K562 (cell line): ENCODE data around the gene INSIG1. TPM values are rescaled to one million over a fixed set of nuclear protein-coding genes. Genes with fewer than 3 reads are reported as not detected.
A peak's percentile ranks its signal among the peaks of the same experiment; 100 is the strongest.

ENCODE experiments used
- CBFB ChIP-seq: sonication (generic); formaldehyde crosslinking; IDR thresholded peaks from 2 replicates; pipeline ENCODE4 v1.4.0; 2020; ENCODE audit warnings: mild to moderate bottlenecking, missing genetic modification reagents
- CHAMP1 ChIP-seq: fragments of 450-650 bp; IDR thresholded peaks from 2 replicates; pipeline ENCODE4 v1.6.1; 2016; ENCODE audit warnings: mild to moderate bottlenecking
- CTCFL ChIP-seq: IDR thresholded peaks from 2 replicates; pipeline ENCODE4 v1.6.1; 2011; ENCODE audit warnings: borderline replicate concordance, low read depth, mild to moderate bottlenecking, moderate library complexity, low read length; ENCODE audit not compliant: insufficient read depth, poor library complexity, severe bottlenecking
- HNRNPH1 ChIP-seq: fragments of 200-400 bp; formaldehyde crosslinking; optimal IDR thresholded peaks from 2 replicates; pipeline ENCODE3; 2017; ENCODE audit warnings: low read depth, mild to moderate bottlenecking, low read length, moderate library complexity
- HNRNPUL1 ChIP-seq: fragments of 200-400 bp; formaldehyde crosslinking; IDR thresholded peaks from 2 replicates; pipeline ENCODE4 v1.6.1; 2017; ENCODE audit warnings: low read length
- HSF4 ChIP-seq: fragments of 250-450 bp; sonication (Bioruptor Pico); IDR thresholded peaks from 2 replicates; pipeline ENCODE4 v2.1.2; 2022; ENCODE audit warnings: mild to moderate bottlenecking, moderate library complexity, borderline replicate concordance
- POLR3A ChIP-seq: IDR thresholded peaks from 2 replicates; pipeline ENCODE4 v1.6.1; 2011; ENCODE audit warnings: borderline replicate concordance, mild to moderate bottlenecking, moderate library complexity; ENCODE audit not compliant: insufficient read length, insufficient read depth; ENCODE audit errors: extremely low read depth
- RAD51 ChIP-seq: fragments of 450-650 bp; IDR thresholded peaks from 2 replicates; pipeline ENCODE4 v1.7.1; 2016; ENCODE audit warnings: low read depth, mild to moderate bottlenecking, borderline replicate concordance
- RB1 ChIP-seq: fragments of 450-650 bp; IDR thresholded peaks from 2 replicates; pipeline ENCODE4 v1.6.1; 2017; ENCODE audit warnings: low read depth, mild to moderate bottlenecking
- SAFB2 ChIP-seq: fragments of 200-400 bp; formaldehyde crosslinking; IDR thresholded peaks from 2 replicates; pipeline ENCODE4 v1.6.1; 2018; ENCODE audit warnings: borderline replicate concordance, low read length, low read depth, moderate library complexity; ENCODE audit not compliant: severe bottlenecking
- SMAD2 ChIP-seq: fragments of 150-350 bp; IDR thresholded peaks from 2 replicates; pipeline ENCODE4 v1.6.1; 2014; ENCODE audit warnings: low read depth, mild to moderate bottlenecking, low read length
- TGIF2 ChIP-seq: sonication (generic); formaldehyde crosslinking; IDR thresholded peaks from 2 replicates; pipeline ENCODE4 v1.8.1; 2022; ENCODE audit warnings: mild to moderate bottlenecking, missing genetic modification reagents, moderate library complexity
- TSHZ1 ChIP-seq: fragments of 250-450 bp; sonication (Bioruptor Pico); IDR thresholded peaks from 2 replicates; pipeline ENCODE4 v1.4.0; 2020; ENCODE audit warnings: mild to moderate bottlenecking, moderate library complexity
- ZNF140 ChIP-seq: fragments of 250-450 bp; sonication (Bioruptor Pico); IDR thresholded peaks from 2 replicates; pipeline ENCODE4 v1.8.0; 2021; ENCODE audit warnings: moderate library complexity, mild to moderate bottlenecking, inconsistent platforms
- ZNF280B ChIP-seq: fragments of 250-450 bp; sonication (Bioruptor Pico); IDR thresholded peaks from 2 replicates; pipeline ENCODE4 v1.5.1; 2021; ENCODE audit warnings: mild to moderate bottlenecking
- ZNF445 ChIP-seq: fragments of 250-450 bp; sonication (Bioruptor Pico); IDR thresholded peaks from 2 replicates; pipeline ENCODE4 v1.4.0; 2020; ENCODE audit warnings: low read depth, mild to moderate bottlenecking, moderate library complexity
- polyA plus RNA-seq, 8 experiments: library from polyadenylated mRNA; depleted of rRNA in 4 of 8; stranded (reverse) in 5 of 8; unstranded in 3 of 8; fragments of >200 nt; fragmentation: Nextera tagmentation in 2 of 8; fragmentation: Illumina TruSeq in 1 of 8; extraction: Ambion mirVana in 2 of 8; extraction: Trizol in 1 of 8; gene quantifications; 2 replicates each; pipeline versions ENCODE4 v1.2.1 to v1.2.3, GENCODE V29; 2011 to 2014; ENCODE audit warnings: inconsistent platforms in 1 of 8, missing spikeins in 1 of 8
- total RNA-seq, 7 experiments: library from RNA; depleted of rRNA in 6 of 7; stranded (reverse); fragments of >200 nt in 6 of 7; fragmentation: Illumina TruSeq in 2 of 7; extraction: Trizol in 2 of 7; gene quantifications; 2 replicates each; pipeline versions ENCODE4 v1.2.1 to v1.2.3, GENCODE V29; 2011 to 2021; ENCODE audit warnings: low replicate concordance in 1 of 7

INSIG1 gene
- total and polyA plus RNA-seq, 9 of the 15 experiments (the other 6 are each of a cell fraction or from before 2014, with no cell fraction given) = 57.1 to 787 (median 238) TPM

GRCh38 chr7:155296788-155297516 is 726 bp upstream of the INSIG1 start (continued):
- TF ChIP-seq TSHZ1 (CRISPR knock-in tag) = no peak
- TF ChIP-seq POLR3A = no peak
- TF ChIP-seq TGIF2 (CRISPR knock-in tag) = no peak
- TF ChIP-seq HNRNPUL1 = no peak
- no peak for TF ChIP-seq ZNF280B (CRISPR knock-in tag)
- no peak for TF ChIP-seq ZNF140 (CRISPR knock-in tag)
- TF ChIP-seq HNRNPH1 = no peak
- no peak for TF ChIP-seq RB1
- no peak for TF ChIP-seq ZNF445 (CRISPR knock-in tag)
- TF ChIP-seq SMAD2 = no peak
- TF ChIP-seq RAD51 = no peak
- no peak for TF ChIP-seq SAFB2
- peak; percentile 11 for TF ChIP-seq CTCFL
- TF ChIP-seq HSF4 = no peak
- peak; percentile 78 for TF ChIP-seq CBFB (CRISPR knock-in tag)
- no peak for TF ChIP-seq CHAMP1
